SKM-1 (cell line): Measurements from ENCODE around the gene CHST11.

Experiments
- DNase-seq: peaks from one replicate; lab custom pipeline; 2025; ENCODE audit not compliant: unreplicated experiment; lab: John Stamatoyannopoulos, UW

Gene CHST11

DNA sequence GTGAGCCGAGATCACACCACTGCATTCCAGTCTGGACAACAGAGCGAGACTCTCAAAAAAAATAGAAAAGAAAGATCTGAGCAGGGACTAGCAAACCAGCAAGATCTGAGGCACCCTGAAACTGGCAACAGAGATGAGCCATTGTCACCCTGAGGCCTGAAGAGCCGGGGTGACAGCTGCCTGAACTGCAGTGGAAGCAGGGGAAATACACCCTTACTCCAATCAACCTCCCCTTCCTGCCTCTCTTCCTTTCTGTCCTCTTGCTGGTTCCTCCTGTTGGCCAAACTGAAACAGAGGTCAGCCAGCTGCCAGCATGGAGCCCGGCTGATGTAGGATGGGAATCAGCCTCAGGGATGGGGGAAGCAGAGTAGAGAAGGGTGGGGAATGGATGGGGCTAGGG is 192.0 kb downstream of the CHST11 start:
- no peak for DNase-seq

DNA sequence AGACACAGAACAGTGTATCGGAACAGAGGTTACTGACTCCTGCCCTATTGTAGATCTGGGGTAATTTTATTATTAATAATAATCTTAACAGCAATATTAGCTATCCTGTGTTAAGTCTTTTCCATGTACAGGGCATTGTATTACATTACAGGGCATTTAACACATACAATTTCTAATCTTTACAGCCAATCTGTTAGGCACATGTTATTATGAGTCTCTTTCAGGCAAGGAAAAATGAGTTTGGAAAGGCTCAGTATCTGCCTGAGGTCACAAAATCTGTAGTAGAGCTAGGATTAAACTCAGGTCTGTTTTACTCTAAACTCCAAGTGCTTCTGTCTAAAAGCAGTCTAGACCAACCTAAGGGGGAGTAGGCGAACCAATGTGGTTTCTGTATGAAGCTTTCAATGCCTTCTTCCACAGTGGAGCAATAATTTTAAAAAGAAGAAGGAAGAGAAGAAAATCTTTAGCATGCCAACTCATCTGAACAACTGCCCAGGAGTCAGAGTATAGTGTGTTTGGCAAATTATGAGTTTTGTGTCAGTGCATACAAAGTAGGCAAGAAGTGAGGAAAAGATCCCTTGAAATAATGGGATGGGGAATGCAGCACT is 192.6 kb downstream of the CHST11 start:
- DNase-seq: peak; percentile 9

DNA sequence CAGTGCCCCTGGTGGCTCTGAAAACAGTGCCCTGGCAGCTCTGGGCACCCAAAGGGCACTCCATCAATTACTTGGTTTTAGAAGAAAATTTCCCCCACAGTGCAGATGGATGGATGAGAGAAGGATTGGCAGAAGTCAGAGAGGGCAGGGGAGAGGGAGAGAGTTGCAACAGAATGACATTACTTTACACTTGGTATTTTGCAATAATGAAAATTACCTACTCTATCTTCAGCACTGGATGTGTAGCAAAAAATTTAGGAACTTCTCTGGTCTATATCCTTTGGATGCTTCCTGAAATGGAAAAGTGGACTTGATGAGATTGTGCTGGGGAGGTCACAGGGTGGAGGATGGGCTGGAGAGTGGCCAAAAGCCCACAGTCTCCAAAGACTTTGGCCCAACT is 193.2 kb downstream of the CHST11 start:
- peak; percentile 1 for DNase-seq

DNA sequence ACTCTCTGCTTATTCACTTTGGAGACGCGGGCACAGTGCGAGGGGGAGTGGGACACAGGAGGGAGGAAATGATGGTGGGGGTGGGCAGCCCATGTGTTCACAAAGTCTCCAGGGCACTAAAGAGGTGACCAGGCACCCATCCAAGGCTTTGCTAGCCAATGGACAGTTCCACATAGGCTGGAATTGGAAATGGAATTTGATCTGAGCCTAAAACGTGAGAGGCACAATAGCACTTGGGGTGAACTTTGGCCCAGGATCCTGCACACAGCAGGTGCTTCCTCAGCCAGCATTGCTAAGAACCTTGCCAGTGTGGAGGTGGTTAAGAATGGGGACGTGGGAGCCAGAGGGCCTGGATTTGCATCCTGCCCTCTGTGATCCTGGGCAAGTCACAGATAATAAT is 193.8 kb downstream of the CHST11 start:
- no peak for DNase-seq

DNA sequence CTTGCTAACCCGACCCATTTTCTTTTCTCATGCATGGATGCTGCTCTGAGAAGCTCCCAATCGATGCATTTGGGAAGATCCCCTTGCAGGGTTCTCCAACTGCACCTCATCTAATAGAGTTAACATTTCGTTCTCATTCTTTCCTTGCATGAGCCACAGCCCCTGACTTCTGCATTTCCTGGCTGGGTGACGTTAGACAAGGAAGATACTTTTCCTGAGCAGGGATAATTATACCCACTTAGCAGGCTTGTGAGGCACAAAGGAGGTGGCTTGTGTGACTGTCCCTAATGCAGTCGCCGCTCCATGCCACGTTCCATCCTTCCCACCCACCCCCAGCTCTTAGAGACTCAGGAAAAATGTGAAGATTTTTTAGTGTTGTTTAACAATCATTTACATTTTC is 195.1 kb downstream of the CHST11 start:
- no peak for DNase-seq

DNA sequence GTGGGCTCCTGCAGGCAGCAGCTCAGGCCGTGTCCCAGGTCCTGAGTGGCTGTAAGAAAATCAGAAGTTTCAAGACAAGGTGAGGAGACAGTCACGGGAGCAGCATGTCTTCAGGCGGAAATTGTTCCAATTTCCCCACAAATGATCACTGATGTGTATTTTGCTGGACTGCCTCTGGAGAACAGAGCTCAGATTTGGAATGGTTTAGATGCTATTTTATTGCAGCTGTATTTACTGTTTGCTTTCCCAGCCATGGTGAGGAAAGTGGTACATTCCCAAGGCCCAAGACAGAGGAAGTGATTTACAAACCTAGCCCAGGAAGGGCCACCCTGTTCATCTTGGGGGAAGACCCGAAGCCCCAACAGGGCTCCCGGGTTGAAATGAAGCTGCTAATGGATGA is 195.6 kb downstream of the CHST11 start:
- DNase-seq: no peak

DNA sequence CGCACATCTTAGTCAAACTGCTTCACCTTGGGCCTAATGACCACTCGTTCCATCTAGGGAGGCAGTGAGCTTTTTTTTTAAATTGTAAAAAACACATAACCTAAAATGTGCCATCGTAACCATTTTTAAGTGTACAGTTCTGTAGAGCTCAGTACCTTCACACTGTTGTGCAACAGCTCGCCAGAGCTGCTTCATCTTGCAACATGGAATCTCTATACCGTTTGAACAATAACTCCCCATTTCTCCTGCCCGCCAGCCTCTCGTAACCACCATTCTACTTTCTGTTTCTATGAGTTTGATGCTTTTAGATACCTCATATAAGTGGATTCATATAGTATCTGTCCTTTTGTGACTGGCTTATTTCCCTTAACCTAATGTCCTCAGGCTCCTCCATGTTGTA is 196.2 kb downstream of the CHST11 start:
- DNase-seq: no peak

DNA sequence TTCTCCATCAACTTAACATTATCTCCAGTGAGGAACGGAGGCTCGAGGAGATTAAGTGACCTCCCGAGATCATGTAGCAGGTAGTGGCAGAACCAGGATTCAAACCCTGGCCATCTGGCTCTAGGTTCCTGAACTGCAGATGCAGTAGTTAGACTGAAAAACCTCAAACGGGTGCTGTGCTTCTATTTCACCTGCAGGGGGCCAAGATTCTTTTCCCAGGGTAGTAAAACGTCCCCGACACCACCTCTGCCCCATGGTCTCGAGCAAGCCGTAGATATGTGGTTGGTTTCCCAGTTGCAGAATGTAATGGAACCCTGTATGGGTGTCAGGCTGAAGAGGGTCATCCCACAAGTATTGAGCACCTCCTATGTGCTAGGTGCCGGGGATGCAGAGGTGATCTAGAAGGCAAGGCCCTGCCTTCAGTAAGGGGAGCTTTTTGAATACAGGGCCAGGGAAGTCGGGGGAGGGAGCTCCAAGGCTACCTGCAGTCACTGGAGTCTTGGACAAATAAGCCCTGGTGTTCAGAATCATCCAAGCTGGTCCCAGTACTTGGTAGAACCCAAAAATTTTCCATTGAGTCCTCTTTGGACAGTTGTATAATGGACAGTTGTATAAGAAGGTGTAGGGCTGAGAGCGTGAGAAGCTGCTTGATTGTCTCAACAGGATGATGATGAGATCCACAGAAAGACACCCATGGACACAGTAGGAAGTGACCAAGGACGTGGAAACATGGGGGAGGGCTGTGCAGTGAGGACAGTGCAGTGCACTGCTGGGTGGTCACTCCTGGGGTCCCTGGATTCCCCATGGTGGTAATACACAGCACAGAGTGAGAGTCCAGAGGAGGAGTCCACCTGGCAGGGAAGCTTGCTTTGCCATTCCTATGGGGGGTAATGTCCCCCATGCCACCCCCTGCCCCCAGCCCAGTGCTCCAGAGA is 197.2 kb downstream of the CHST11 start:
- no peak for DNase-seq

DNA sequence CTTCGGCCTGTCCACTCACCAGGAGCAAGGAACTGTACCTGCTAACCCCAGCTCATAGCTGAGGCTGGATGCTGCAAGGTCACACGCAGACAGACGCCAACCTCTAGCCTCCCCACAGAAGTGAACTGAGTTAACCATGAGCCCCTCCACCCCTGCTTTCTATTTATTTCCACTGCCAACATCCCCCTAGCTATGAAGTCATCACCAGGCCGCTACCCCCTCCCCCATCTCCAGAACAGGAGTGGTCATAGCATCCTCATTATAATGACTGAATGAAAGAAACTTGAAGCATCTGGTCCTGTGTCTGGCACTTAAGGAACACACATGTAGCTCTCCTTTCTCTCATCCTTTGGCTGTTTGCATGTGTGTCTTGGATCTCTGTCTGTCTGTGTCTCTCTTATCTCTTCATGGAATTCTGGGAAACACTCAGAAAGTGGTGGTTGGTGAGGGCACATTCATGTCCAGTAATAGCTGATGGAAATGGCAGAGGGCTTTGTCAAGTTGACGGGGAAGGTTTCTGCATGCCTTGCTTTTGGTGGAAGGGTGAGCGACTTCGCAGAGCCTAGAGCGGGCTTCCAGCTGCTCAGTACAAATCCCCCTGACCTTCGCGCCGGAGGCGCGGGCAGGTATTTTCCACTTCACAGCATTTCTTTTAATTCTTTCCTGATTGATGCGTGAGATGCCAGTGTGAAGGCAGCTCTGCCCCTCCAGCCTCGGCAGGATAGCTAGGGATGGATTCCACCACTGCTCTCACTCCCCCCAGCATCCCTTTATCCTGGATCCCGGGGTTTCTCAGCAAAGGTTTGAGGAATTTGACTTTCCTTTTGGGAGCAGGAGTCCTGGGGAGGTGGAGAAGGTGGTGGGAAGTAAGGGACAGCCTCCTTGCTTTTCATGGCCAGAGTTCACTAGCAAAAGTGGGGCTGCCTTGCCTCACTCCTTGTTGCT is 198.2 kb downstream of the CHST11 start:
- DNase-seq: no peak

DNA sequence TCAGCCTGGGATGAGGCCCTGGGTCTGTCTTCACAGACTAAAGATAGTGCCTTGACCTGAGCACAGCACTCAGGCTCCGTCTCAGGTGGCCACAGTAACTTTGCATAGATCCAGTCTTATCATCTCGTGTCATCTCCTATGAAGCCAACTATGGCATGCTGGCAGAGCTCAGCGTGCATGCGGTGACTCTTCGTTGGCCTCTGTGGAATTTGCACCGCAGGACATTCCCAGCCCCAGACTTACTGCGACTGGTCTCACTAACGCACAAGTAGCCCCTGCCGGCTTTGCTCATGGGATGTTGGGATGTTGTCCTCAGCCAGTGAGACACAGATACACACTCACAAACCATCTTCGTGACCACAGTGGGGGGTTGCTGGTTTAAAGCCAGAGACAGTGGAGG is 199.6 kb downstream of the CHST11 start:
- DNase-seq: no peak

DNA sequence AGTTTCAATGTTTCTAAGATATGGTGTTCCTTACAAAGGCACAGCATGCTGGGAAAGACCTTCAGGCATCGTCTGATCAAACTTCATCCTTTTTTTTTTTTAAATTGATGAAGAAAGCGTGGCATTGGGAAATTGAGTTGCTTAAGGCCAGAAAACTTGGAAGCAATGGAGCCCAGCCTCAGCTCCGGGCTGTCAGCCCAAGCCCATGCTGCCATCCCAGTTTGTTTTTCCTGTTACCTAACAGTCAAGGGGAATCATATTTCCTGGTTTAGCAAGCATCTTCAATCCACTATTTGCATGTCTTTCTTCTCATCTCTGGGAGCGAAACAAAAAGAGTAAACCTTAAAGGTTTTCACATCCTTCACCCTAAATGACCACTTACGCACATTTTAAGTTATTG is 200.2 kb downstream of the CHST11 start:
- no peak for DNase-seq

DNA sequence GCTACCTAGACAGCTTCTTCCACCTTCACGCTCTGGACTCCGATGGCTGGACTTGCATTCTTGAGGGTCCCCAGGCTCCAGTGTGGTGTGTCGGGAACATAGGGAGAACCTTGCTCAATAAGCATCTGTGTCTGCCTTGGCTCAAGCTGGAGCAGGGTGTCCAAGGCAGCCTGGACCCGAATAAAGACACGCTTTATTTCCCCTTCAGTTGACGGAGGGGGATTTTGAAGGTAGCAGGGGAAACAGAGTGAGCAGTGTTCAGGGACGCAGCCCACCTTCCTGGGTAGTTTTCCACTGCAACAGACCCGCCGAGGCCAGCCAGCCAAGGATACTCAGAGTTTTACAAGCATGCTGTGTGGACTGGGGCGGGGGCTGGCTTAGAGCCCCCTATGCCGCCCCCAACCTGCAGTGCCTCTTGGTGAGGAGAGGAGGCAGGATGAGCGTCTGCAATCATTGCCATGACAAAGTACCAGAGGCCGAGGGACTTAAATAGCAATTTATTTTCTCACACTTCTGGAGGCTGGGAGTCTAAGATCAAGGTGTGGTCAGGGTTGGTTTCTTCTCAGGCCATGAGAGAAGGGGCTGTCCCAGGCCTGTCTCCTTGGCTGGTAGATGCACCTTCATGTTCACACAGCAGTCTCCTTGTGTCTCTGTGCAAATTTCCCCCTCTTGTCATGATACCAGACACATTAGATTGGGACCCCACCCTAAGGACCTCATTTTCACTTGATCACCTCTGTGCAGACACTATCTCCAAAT is 201.2 kb downstream of the CHST11 start:
- DNase-seq: no peak

DNA sequence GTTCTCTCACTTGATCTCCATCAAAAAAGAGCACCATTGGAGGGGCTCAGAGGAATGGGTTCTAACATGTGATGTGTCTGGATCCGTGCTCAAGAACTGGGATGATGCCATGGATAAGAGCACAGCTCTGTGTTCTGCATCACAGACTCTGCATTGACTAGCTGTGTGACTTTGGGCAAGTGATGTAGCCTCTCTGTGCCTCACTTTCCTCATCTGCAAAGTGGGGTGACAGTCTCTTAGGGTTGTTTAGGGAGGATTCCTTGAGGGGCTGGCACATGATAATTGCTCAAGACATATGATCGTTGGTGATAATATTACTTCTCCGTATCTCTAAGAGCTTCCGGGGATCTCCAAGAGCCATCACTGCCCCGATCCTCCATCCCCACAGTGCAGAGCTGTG is 202.3 kb downstream of the CHST11 start:
- no peak for DNase-seq

DNA sequence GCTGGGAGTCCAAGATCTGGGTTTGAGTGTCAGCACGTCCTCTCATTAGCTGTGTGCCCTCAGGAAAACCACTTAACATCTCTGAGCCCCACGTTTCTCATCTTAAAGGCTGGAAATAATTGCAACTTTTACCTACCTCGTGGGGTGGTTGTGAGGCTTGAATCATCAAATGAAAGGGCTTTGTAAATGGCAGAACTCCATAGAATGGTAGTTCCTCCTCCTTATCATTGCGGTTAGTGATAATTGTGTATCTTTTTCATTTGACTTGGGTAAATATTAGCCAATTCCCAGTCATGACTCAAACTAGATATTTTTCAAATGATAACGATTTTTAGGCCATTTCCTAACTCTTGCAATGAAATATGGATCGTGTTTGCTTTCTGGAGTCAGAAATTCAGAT is 205.5 kb downstream of the CHST11 start:
- DNase-seq: no peak

DNA sequence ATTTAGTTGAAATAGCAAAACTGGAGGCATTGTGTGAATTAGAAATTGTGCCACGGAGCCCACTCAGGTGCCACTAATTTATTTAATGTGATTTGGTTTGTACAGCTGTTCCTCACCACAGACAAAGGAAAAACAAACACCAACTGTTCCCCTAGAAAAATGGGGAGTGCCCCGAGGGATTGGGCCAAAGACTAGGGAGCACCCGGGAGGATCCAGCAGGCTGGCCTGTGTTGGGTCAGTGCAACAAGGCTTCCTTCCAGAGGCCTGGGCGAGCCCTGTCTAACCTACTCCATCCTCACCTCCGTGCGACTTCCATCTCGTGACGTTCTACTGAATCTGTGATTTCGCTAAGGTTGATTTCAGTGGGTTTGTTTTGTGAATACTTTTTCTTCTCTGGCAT is 206.2 kb downstream of the CHST11 start:
- DNase-seq: no peak

DNA sequence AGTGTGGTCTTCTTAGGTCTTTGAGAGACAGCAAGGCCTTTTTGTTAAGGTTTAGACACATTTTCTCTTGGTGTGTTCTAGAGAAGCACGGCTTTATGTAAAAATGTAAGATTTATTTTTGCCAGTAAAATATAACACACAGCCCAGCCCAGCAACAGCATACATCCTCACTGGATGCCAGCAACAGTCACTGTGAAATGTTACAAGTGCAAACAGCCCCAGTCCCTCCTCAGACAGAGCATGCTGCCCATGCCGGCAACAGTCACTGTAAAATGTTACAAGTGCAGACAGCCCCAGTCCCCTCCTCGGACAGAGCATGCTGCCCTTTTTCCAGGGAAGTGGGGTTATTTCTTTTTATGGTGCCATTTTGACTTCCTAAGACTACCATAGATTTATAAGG is 207.6 kb downstream of the CHST11 start:
- no peak for DNase-seq

DNA sequence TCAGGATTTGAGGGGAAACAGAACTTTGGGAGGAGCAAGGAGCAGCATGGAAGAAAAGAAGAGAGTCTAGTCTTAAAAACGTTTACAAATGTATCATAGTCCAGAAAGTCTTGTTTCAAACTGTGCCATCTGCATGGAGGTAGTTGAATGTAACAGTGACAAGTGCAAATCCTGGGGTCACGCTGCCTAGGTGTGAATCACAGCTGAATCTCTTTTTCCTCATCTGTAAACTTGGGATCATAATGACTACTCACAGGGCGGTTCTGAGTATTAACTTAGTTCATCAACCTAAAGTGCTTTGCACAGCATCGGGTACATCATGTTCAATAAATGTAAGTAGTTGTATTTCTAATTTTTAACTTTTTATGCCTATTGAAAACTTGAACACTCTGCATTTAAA is 208.5 kb downstream of the CHST11 start:
- no peak for DNase-seq

DNA sequence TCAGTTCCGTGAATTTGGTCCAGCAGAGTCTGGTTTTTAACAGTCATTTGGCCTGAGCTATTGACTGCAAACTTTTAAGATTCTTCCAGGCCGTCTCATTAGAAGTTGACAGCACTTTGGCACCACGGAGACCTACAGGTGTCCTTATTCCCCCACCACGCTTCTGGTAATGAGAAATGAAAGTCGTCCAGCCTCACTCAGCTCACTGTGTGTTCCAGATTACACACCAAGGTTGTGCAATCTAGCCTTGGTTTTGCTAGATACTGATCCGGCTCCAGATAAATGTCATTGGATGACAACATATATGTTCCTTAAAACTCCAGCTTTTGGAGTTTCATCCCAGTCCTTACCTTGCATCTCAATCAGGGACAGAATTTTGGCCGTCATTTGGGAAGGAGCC is 210.4 kb downstream of the CHST11 start:
- DNase-seq: no peak

DNA sequence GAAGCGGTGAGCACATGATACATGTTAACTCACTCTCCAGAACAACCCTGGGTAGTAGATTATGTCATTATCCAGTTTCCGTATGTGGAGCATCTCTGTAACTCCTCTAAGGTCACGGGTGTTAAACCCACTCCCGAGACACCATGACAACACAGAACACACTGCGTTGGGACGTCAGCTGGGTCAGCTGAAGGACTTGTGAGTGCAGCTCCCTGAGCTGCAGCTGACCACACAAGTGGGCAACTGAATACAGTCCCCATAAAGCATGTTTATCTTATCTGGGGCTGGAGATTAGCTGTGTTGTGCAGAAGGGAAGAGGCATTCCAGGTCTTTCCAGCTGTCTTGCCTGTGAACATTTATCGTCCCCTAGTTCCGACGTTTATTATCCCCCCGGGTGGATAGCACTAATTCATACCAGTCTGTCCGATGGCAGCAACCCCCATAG is 211.5 kb downstream of the CHST11 start:
- DNase-seq: no peak

DNA sequence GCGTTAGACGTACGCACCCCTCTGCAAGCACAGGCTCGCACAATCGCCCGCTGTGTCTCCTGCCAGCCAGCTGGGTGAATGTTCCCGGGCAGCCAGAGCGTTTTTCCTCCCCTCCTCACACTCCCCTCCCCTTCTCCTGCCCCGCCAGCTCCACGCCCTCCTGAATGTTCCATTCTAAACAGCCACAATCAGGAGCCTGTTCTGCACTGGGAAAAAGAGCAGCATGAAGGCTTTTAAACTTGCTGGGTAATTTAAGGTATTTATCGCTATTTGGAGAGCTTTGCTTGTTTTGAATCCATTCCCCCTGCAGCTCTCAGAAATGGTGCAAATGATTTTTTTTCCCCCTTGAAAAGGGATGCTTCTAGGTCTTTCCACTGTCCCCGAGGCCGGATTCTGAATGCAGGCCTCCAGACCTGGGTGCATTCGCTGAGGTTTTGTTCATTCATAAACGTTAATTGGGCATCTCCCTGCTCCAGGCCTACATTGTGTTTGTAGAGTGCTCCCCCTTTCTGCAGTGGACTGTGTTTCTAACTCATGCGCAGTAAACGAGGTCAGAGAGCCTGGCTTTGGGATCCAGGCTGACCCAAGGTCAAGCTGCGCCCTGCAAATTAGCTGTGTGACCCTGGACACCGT is 212.5 kb downstream of the CHST11 start:
- DNase-seq: no peak
